HG03108 (cell line): ENCODE measurements around the gene IMMP2L.
"Not testable (repeated sequence)": the region's sequence is repeated elsewhere in the genome, so short reads cannot be mapped to it uniquely, and the experiment has no call there.

Experiments used
- ATAC-seq: cut with Tn5 transposase; IDR thresholded peaks from one replicate; pipeline ENCODE4 v1.9.1; 2021; ENCODE audit warnings: moderate library complexity; ENCODE audit not compliant: unreplicated experiment

Gene IMMP2L

DNA sequence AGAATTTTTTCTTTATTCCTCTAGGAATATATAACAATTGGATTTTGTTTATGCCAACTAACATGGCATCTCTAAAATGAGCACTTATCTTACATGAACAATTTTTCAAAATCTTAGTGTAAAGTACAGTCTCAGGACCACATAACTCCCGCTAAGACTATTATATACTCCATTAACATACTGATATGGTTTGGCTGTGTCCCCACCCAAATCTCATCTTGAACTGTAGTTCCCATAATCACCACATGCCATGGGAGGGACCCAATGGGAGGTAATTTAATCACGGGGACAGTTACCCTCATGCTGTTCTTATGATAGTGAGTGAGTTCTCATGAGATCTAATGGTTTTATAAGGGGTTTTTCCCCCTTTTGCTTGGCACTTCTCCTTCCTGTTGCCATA is 291.5 kb downstream of the IMMP2L start:
- ATAC-seq = not testable (repeated sequence)

GRCh38 chr7:111268941-111269340 is 293.4 kb downstream of the IMMP2L start:
- ATAC-seq = no peak

- no peak for ATAC-seq
Measured at GRCh38 chr7:111266613-111267012, 295.7 kb downstream of the IMMP2L start.

DNA sequence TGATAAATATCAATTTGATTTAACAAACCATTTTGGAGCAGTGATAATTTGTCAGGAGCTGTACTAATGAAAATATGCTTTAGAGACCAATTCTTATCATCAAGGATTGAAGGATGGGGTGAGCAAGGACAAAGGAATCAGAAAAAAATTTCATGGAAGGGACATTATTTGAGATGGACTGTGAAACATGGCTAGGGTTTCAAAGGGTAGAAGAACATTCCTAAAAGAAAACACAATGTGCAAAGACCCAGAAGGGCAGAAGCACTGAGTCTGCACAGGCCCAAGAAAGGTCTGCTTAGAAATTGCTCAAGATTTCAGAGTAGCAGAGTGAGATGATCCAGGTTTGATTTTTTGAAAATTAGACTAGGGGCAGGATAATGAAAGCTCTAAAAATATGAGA is 296.9 kb downstream of the IMMP2L start:
- no peak for ATAC-seq

DNA sequence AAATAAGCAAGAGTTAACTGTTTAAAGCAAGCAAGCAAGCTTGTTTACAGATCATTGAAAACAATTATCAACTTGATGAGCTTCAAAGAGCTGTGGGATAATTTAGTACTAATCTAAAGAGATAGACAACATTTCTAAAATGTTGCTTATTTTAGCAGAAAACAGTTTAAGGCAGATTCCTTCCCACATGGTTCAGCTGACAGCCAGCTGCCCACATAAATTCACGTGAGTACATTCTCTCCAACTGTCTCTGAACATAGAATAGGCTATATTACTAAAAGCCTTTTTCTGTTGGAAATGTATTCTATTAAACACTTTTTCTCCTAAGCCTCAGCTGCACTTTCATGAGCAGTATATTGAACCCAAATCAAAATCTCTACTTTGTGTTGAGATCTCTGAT is 297.3 kb downstream of the IMMP2L start:
- no peak for ATAC-seq

DNA sequence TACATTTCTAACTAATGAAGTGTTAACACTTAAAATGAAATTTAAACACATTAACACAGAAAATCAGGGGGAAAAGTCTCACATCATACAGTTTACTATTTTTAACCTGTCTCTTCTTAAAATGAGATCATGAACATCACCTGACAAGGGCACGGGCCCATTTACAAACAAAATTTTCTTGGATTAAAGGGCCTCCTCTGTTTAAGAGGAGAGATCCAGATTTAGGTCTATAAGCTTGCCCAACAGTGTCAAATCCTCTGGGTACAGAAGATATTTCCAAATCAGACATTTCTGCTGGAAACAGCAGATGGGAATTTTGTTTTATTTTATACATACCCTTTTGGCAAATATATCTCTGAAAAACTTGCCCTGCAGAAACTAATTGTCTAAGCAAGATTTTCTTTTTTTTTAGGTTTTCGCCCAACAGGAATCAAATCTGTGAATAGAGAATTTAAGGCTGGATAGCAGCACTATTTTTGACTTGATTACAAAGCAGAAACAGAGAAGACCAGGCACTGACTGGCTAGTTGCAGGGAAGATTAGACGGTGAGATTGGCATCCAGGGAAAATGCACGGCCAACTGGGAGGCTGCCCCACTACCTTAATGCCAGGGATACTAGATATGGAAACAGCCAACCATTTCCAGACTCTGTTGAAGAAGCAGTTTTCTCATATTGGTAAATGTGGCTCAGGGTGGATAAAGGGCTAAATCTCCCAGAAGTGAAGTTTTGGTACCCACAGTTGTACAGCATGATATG is 298.0 kb downstream of the IMMP2L start:
- ATAC-seq = no peak

GRCh38 chr7:111262293-111263116 is 299.8 kb downstream of the IMMP2L start:
- no peak for ATAC-seq

- ATAC-seq = no peak
Measured at GRCh38 chr7:111261496-111261895, 300.8 kb downstream of the IMMP2L start.

- ATAC-seq = no peak
Measured at GRCh38 chr7:111259991-111260390, 302.3 kb downstream of the IMMP2L start.

DNA sequence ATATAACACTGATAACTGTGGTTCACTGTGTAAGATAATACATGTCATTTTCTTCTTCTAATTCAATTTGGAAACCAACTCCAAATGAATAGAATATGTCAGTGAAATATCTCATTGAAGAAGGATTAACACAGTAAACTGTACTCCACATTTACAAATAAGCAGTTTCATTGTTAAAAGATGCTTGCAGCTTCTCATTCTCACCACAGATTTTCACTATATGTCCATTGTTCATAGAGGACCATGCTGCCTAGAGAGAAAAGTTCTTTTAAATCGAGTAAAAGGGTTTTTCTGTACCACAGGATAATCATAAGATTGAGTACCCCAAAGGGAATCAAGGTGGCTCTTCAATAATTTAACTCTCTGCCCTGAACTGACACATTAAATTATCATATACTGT is 305.9 kb downstream of the IMMP2L start:
- ATAC-seq = no peak

GRCh38 chr7:111255576-111255975 is 306.7 kb downstream of the IMMP2L start:
- no peak for ATAC-seq

- ATAC-seq = not testable (repeated sequence)
Measured at GRCh38 chr7:111251365-111251764, 310.9 kb downstream of the IMMP2L start.

- not testable (repeated sequence) for ATAC-seq
Measured at GRCh38 chr7:111249807-111250206, 312.5 kb downstream of the IMMP2L start.

GRCh38 chr7:111242141-111242755 is 320.0 kb downstream of the IMMP2L start:
- ATAC-seq = no peak

DNA sequence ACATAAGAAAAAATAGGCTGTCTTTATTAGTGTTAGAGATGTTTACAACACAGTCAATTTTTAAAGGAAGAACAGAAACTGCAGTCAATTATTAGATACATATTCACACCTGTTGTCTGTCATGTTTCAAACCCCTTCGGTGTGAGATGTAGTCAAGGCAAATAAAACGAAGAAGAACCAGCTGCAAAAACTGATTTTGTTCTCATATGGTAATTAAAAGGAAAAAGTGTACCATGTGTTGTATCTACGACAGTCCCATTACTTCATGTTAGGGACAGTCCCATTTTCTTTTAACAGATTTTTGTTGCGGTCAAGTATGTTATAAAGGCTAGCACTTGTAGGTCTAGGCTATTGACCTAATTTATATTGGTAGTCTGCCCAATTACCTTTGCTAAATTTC is 321.9 kb downstream of the IMMP2L start:
- ATAC-seq = peak; percentile 72

GRCh38 chr7:111239437-111239836 is 322.9 kb downstream of the IMMP2L start:
- ATAC-seq = no peak

- ATAC-seq = no peak
Measured at GRCh38 chr7:111238886-111239285, 323.4 kb downstream of the IMMP2L start.

- ATAC-seq = no peak
Measured at GRCh38 chr7:111235709-111236108, 326.6 kb downstream of the IMMP2L start.

- ATAC-seq = no peak
Measured at GRCh38 chr7:111232249-111233084, 329.8 kb downstream of the IMMP2L start.

DNA sequence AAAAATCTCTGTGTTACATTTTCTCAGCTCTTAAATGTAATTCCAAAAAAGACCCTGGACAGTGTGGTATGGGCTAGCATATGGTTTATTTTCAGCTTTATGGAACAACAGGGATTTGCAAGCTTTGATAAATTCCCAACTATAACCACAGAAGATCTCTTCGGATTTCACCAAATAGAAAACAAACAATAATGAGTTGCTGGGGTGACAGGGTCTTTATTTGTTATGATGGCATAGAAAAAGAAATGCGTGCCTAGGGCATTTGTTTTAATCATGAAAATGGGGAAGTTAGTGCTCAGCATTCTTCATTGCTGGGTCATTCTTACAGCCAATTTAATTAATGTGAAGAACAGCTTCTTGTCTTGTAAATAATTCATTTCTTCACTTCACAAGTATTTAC is 332.4 kb downstream of the IMMP2L start:
- ATAC-seq = no peak

- no peak for ATAC-seq
Measured at GRCh38 chr7:111229181-111229740, 333.0 kb downstream of the IMMP2L start.
